A549 (cell line): ENCODE data around the gene SSBP2.

Experiments used
- BHLHE40 ChIP-seq: IDR thresholded peaks from 2 replicates; pipeline ENCODE4 v1.6.1; 2012; ENCODE audit warnings: low read depth, low read length, inconsistent platforms
- EP300 ChIP-seq, 2 experiments: fragments of >200 bp; sonication (Bioruptor Twin); formaldehyde crosslinking; IDR thresholded peaks; 2 replicates in 1 of 2; 3 replicates in 1 of 2; pipeline ENCODE4 v1.6.1; 2016 to 2017
- JUN ChIP-seq, 2 experiments: fragments of >200 bp; sonication (Bioruptor Twin); formaldehyde crosslinking; IDR thresholded peaks; 2 replicates in 1 of 2; 3 replicates in 1 of 2; pipeline ENCODE4 v1.6.1; 2016 to 2017
- JUNB ChIP-seq: fragments of >200 bp; sonication (Bioruptor Twin); formaldehyde crosslinking; IDR thresholded peaks from 2 replicates; pipeline ENCODE4 v1.6.1; 2016
- MYC ChIP-seq: IDR thresholded peaks from 2 replicates; pipeline ENCODE4 v1.6.1; 2012; ENCODE audit warnings: mild to moderate bottlenecking, inconsistent platforms, low read length, improper control_type of control experiment, borderline replicate concordance
- POLR2A ChIP-seq: IDR thresholded peaks from 2 replicates; pipeline ENCODE4 v1.6.1; 2012; ENCODE audit warnings: mild to moderate bottlenecking, low read length
- REST ChIP-seq: fragments of 200-600 bp; sonication (generic); IDR thresholded peaks from 2 replicates; pipeline ENCODE4 v1.6.1; 2016; ENCODE audit warnings: antibody characterized with exemption, mild to moderate bottlenecking, moderate library complexity
- RNF2 ChIP-seq: fragments of 200-600 bp; sonication (generic); IDR thresholded peaks from 2 replicates; pipeline ENCODE4 v1.6.1; 2016; ENCODE audit warnings: low read depth, mild to moderate bottlenecking, antibody characterized with exemption, moderate library complexity, borderline replicate concordance
- USF2 ChIP-seq: fragments of 450-650 bp; IDR thresholded peaks from 2 replicates; pipeline ENCODE4 v1.6.1; 2014; ENCODE audit warnings: antibody characterized with exemption
- TF ChIP-seq, protein P1 (sequence below): fragments of >200 bp; sonication (Bioruptor Twin); formaldehyde crosslinking; IDR thresholded peaks from 3 replicates; pipeline ENCODE4 v1.5.1; 2016

DNA sequence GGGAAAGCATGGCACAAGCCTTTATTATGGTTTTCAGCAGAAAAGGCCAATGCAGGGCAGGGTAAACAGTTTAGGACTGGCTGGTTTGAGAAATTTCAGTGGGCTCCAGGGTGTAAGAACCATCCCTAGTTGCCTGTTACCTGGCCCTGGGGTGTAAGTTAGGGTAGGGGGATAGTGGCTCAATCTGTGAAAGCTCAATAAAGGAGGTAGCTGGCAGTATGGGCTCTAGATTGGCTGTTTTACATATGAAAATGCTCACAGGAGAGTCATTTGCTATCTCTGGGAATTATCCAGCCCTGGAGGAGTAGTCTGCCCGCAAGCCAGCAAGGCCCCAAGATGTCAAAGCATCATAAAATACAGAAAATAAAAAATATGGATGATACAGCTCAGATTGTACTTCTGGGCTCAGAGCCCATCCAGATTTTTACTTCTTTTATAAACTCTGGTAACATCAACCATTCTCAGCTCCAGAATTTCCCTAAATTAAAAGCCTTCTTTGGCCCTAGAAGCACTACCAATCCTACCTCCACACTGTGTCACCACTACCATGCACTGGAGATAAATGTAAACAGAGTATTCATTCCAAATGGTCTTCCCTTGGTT lies 31.1 kb downstream of the SSBP2 start:
- TF ChIP-seq POLR2A (no peak), JUN (IDR thresholded peaks at IDR 0.05) (no peak), JUNB (no peak), RNF2 (no peak), REST (no peak), EP300 (IDR thresholded peaks at IDR 0.05) (no peak), USF2 (no peak), BHLHE40 (no peak), MYC (no peak)
- TF ChIP-seq, protein P1, sequence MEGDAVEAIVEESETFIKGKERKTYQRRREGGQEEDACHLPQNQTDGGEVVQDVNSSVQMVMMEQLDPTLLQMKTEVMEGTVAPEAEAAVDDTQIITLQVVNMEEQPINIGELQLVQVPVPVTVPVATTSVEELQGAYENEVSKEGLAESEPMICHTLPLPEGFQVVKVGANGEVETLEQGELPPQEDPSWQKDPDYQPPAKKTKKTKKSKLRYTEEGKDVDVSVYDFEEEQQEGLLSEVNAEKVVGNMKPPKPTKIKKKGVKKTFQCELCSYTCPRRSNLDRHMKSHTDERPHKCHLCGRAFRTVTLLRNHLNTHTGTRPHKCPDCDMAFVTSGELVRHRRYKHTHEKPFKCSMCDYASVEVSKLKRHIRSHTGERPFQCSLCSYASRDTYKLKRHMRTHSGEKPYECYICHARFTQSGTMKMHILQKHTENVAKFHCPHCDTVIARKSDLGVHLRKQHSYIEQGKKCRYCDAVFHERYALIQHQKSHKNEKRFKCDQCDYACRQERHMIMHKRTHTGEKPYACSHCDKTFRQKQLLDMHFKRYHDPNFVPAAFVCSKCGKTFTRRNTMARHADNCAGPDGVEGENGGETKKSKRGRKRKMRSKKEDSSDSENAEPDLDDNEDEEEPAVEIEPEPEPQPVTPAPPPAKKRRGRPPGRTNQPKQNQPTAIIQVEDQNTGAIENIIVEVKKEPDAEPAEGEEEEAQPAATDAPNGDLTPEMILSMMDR = no peak
